Stimulated activated naive CD4-positive, alpha-beta T cell (primary cell): ENCODE measurements around the gene ABHD2.
A peak's percentile ranks its signal among the peaks of the same experiment; 100 is the strongest.

Experiments used
- DNase-seq, 6 experiments: peaks; one replicate each; lab custom pipeline; 2025; lab: John Stamatoyannopoulos, UW

Gene ABHD2

DNA sequence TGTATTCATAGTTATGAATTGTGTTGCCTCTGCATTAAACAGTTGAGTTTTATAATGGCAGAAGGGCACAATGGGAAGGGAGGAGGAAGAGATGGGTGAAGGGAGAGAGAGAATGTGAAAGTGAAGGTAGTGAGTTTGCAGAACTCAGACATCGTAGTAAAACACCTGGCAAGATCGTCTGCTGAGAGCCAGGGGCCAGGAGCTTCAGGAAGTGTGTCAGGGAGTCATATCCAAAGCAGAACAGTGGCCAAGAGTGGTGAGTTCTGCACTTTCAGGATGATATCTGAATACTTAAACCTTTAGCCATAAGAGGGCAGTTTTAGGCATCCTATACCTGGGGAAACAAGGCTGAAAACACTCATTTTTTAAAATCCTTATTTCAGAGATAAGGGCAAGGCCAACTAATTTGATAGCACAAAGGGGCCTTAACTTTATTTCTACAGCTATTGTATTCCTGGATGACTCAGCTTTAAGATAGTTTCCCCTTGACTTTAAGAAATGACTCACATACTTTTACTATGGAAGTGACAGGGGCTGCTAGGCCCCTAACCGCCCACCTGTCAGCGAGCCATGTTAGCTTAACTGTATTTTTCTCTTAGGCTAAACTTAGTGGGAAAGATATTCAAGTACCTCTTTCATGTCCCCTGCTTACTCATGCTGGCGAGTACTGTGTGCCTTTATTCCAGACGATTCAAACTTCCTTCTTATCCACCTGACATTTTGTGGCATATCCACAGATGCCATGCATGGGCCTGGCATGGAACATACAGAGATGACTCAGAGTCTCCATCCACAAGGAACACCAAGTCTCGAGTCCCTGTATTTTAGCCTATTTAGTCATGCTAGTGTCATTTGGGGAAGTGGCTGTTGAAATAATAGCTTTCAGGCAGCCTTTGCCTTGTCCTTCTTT is 79.3 kb downstream of the ABHD2 start:
- no peak for DNase-seq

DNA sequence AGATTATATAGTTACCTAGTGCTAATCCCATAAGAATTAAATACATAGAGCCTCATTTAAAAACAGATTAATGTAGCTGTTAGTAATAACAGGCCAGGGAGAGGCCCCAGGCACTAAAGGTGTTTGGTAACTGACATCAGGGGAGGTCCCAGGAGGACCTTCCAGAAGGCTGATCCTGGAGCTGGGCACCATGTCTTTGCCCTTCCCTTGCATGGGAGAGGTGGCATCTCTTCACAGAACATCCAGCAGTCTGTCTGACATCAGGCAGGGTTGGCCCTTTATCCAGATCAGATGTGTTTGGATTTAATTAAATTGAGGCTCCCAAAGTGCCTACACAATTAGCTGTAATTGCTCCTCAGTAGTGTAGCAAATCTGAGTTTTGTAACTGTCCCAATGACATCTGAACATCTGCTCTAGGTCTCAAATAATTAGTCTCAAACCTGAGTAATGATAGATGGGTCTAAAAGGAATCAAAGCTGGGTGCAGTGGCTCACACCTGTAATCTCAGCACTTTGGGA is 80.1 kb downstream of the ABHD2 start:
- DNase-seq: no peak

DNA sequence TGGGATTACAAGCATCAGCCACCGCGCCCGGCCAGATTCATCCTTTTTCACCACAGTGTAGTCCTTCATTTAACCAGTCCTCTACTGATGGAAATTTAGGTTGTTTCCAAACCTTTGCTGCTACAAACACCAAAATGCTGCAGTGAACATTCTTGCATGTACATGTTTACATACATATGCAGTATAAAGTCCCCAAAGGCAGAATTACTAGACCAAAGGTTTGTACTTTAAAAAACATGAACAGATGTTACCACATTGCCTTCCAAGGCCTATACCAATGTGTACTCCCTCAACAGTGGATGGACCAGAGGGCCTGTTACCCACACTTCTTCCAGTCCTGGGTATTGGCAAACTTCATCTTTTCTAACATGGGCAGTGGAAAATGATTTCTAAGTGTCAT is 82.1 kb downstream of the ABHD2 start:
- no peak for DNase-seq

DNA sequence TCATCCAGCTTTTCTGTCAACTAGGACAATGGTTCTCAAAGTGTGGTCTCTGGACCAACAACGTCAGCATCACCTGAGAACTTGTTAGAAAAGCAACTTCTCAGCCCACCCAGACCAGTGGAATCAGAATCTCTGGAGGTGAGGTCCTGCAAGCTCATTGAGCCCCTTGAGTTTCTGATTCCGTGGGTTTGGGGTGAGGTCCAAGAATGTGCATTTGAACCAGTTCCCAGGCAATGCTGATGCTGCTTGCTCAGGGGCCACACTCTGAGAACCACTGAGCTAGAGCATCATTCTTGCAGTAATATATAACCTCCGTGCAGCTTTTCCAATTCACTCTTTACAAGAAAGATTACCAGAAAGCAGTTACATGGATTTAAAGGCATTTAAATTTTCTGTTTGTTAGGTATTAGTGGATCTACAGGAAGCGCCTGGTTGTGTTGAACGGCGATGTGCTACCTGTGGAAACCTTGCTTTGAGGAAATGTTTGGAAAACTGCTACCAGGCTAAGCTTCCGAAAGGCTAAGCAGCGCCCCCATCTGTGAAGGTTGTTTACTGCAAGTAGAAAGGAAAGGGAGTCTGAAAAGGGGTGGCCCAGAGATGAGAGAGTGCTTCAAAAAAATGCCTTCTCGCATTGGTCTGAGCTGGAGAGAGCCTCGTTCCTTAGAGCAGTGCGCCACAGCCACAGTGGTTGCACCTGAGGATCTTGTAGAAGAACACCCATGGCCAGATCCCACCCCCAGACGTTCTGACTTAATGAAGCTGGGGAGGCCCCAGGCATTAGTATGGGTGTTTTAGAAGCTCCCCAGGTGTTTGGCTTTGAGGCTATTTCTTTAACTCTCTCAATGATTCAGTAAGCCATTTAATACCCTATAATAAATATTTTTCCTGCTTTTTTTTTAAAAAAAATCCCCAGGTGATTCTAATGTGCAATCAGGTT is 83.1 kb downstream of the ABHD2 start:
- peak in 2 of 6 experiments; percentile 2 to 7 for DNase-seq

- DNase-seq: no peak
Measured at GRCh38 chr15:89172921-89173320, 84.7 kb downstream of the ABHD2 start.

DNA sequence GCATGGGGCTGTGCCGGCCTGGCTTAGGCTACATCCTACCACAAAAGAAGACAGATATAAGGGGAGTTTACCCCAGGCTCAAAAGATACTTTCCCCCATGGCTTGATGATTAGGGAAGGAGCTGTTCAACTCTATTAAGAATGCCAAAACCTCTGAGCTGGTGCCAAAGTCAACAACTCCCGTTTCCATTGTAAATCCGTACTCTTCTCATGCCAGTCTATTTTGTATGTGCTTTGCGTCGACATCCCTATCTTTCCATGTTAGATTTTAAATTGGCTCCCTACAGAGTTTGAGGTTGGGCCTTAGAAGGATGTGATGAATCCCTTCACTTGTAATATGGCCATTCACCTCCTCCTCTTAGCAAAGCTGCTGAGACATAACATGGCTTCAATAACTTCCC is 86.2 kb downstream of the ABHD2 start:
- no peak for DNase-seq

DNA sequence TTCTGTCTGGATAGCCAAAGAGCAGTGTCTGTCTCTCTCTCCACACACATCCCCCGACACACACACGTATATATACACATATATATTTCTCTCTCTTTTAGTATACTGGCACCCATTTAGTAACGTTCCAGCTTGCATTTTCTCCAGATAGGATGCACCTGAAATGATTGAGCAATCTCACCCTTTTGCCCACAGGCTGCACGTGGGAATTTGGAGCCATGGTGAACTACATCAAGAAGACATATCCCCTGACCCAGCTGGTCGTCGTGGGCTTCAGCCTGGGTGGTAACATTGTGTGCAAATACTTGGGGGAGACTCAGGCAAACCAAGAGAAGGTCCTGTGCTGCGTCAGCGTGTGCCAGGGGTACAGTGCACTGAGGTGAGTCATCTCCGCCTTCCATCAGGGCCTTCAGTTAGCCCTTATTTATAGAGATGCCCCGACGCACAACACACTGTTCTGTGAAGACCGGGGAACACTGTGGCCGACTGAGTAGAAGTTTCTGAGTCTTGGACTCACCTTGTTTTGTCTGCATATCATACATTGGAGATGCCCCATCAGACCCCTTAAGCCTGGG is 87.4 kb downstream of the ABHD2 start:
- no peak for DNase-seq

DNA sequence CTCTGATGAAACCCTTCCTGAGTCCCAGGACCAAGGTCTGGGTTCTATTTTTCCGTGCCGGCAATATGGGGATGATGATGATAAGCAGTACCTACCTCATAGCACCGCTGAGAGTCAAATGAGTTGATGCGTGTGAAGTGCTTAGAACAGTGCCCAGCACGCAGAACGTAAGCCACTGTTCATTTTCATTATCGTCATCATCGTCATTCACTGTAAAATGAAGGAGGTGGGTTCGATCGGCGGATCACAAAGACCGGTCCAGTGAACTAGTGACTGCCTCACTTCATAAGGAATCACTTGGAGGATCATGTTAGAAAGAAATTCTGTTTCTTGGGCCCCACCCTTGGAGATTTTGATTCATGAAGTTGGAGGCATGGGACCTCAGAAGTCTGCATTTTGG is 88.9 kb downstream of the ABHD2 start:
- no peak for DNase-seq

DNA sequence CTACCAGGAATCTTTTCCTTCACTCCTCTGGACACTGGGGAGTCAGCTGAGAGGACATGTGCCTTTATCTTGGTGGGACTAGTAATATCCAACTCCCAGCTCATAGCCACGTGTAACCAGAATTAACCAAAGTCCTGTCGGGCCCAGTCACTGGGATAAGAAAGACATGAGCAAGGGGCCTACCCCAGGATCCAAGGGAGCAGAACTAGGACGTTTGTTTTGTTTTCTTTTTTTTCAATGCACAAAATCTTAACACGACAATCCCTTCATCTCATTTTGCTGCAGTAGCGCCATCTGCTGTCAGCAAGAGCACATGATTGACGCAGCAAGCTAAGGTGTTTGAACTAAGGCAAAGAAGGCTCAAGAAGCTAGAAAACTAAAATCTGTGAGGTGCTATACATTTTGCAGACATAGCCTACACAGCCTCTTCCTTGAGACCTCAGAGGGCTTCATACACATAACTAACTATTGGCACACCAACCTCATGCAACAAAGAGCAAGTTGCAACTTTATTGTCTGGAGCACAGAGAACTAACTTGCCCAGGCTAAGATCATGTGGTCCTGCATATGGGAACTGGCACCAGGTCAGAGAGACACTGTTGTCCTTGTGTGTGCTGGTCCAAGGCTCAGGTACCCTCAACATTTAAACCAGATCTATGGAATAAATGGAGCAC is 89.5 kb downstream of the ABHD2 start:
- peak in 5 of 6 experiments; percentile 27 to 61 (median 37) for DNase-seq

GRCh38 chr15:89178307-89178977 is 90.2 kb downstream of the ABHD2 start:
- no peak for DNase-seq

DNA sequence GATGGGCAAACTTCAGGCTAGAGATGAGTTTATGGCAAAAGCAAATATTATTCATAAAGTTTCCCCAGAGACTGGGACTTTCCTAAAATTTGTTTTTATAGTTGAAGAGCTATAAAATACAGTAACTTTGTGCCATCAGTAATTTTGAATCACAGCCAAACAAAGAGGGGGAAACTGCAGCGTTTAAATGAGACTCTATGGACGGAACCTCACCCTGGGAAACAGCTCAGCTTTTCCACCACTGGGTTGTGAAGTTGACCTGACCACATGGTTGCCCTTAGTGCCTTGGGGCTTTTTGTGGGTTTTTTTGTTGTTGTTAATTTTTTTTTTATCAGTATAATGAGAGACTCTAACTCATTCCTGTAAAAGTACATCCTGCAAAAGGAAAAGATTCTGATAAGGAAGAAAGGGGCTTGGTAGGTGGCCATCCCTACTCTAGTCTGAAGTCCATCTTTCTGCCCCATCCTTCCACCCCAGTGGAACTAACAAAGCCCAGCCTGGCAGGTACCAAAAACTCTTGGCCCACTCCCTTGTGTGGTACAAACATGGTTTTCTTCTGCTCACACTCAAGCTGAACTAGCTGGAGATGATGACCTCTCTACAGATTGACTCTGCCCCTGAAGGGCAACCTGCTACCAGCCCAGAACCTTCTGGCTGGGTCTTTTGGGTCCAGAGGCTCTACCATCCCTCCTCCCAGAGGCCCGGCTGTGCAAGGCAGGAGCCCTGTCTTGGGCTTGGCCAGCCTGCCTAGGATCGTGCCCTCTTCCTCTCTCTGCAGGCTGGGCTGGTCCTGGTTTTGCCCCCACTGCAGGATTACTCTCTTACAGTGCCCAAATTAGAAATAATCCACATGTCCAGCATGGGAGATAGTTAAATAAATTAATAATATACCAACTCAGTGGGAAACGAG is 92.0 kb downstream of the ABHD2 start:
- DNase-seq: no peak

DNA sequence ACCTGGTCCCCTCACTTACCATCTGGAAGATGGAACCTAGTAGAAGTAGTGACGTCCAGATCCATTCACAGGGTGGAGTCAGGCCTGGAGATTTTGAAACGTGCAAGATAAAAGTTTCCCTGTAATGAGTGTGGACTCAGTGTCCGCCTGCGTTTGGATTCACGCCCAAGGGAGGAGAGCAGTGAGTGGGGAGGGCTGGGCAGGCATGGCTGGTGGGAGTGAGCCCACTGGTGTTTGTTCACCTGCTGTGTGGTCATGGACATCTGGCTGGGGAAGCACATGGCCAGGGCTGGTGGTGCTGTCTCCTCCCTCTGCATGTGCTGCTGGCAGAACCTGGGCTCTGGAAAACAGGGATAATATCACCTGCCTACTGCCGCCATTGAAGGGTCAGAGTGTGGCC is 96.1 kb downstream of the ABHD2 start:
- no peak for DNase-seq

DNA sequence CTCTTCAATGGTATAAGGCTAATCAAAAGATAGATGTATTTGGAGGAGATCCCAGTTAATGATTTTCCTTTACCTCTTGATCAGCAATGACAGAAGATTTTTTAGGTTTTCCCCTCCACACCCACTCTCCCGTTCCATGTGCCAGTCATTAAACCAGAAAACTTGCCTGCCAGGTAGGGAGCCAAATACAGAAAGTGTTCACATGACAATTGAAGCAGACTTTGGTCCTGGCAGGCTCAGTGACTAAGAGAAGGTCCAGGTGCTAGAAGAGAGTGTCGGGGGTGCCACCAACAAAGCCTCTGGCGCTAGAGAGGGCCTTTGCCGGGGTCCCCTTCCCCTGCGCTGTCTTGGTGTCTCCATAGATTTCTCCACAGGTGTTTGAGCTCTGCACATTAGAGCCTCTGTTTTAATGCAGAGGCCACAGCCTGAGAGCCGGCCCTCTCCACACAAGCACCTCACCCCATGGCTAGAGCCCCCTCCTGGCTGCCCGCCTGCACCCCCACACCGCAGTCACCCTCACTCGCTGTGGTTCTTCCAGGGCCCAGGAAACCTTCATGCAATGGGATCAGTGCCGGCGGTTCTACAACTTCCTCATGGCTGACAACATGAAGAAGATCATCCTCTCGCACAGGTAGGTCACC is 96.8 kb downstream of the ABHD2 start:
- DNase-seq: no peak

DNA sequence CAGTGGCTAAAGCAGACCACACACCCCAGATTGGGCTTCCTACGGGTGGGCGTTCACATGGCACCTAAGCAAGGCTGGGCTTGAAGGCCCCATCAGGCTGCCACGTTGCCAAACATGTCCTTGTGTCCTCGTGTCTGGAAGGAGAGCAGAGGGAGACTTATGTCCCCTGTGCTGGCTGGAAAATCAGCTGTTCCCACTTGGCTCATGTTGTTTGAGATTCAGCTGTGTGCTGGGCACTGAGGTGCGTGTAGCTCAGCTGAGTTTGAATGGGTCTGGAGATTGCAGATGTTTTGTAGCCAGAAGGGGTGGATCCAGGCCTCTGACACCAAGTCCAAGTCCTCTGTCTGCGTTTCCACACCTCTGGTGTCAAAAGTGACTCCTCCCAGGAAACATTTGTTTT is 98.5 kb downstream of the ABHD2 start:
- DNase-seq: no peak

DNA sequence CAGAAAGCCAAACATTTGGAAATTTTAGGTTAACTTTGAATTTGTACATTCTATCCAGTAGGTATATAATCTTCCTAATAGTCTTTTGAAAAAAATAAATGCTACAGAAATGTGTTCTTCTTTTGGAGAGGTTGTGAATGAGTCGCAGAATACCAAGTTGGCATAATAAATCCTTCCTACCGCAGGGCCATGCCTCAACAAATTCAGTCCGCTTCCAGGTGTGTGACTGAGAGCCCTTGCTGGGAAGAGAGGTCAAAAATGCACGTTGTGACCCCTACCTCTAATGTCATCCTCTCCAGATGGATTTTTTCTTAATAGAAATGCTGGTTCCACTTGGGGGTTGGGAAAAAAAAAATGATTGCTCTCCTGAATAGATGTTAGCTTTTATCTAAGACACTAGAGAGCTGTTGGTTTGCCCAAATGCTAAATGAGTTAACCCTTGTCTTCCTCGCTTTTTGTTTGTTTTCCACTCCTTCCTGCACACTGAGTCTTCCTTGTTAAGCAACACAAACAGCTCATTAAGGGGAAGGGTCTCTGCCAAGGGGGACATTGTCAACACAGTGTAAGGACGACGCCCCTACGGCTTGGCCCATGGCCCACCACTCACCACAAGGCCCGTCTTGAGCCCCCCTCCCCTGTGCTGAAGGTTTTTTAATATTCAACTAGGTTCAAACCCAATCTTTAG is 99.2 kb downstream of the ABHD2 start:
- no peak for DNase-seq

GRCh38 chr15:89187986-89188514 is 99.8 kb downstream of the ABHD2 start:
- DNase-seq: no peak

GRCh38 chr15:89192136-89192535 is 103.9 kb downstream of the ABHD2 start:
- no peak for DNase-seq

DNA sequence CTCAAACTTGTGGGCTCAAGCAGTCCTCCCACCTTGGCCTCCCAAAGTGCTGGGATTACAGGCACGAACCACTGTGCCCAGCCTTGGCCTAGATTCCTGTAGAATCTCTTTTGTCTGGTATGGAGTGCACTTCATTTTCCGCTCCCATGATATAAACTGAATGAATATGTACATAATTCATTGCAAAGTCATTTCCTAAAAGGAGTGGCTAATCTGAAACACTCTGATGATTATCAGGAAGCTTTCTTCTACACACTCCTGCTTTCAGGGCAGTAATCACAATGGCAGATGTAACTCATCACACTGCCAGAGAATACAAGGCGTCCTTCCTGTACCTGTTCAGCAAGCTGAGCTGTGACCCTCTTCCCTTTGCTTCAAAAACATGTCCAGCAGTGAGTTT is 104.5 kb downstream of the ABHD2 start:
- no peak for DNase-seq

DNA sequence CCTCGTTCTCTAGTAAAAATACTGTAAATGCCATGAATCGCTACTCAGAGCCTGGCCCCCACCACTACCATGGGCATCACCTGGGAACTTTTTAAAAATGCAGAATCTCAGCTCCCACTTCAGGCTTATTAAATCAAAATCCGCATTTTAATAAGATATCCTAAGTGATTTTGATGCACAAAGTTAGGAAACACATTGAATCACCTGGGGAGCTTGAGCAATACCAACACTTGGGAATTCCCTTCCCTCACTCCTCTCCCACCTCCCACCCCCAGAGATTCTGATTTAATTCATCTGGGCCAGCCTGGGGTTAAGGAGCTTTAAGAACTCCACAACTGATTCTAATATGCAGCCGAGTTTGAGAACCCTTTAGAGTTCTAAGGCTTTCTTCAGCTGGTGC is 106.4 kb downstream of the ABHD2 start:
- no peak for DNase-seq
